Endothelial cell of umbilical vein (primary cell): Measurements from ENCODE around the gene DEUP1. TPM values are rescaled to one million over a fixed set of nuclear protein-coding genes. Genes with fewer than 3 reads are reported as not detected.

Experiments
- BruUV-seq: library from RNA; stranded (reverse); fragments of 400-500 nt; replicated peaks from 2 replicates; lab custom pipeline; 2021; lab: Mats Ljungman, UMichigan
- CTCF ChIA-PET: fragments of 300-600, 350-600 bp; sonication (Branson Sonifier 250); formaldehyde crosslinking; loops from one replicate; lab custom pipeline; 2021; ENCODE audit warnings: antibody characterized with exemption, inconsistent platforms; lab: Charles Lee
- POLR2A ChIA-PET: fragments of 300-600, 350-600 bp; sonication (Branson Sonifier 250); formaldehyde crosslinking; loops from one replicate; lab custom pipeline; 2021; ENCODE audit warnings: antibody characterized with exemption, inconsistent platforms; lab: Charles Lee
- DNase-seq: peaks from one replicate; pipeline ENCODE4 v3.0.0-alpha.2; 2011; ENCODE audit warnings: low read depth, low spot score
- FAIRE-seq: peaks from 2 replicates; lab custom pipeline; 2011; peaks lifted over from hg19 to GRCh38; lab: Jason Lieb, UNC
- H2AFZ ChIP-seq: 2 replicates; pipeline ENCODE4 v1.6.0; 2012; ENCODE audit warnings: low read depth, low read length, control low read depth, inconsistent platforms
- H3K27ac ChIP-seq: 2 replicates; pipeline ENCODE4 v1.5.1; 2011; ENCODE audit warnings: low read depth, mild to moderate bottlenecking, control low read depth, low read length, moderate library complexity; ENCODE audit not compliant: insufficient read depth
- H3K27me3 ChIP-seq, 2 experiments: 2 replicates each; pipeline versions ENCODE4 v1.6.0 to v1.6.1; 2011; ENCODE audit warnings: low read length in 2 of 2, mixed read lengths in 1 of 2; ENCODE audit not compliant: control insufficient read depth in 2 of 2, insufficient read depth in 2 of 2
- H3K36me3 ChIP-seq, 2 experiments: 2 replicates in 1 of 2; 3 replicates in 1 of 2; pipeline ENCODE4 v1.5.1; 2011; ENCODE audit warnings: low read length in 2 of 2, mild to moderate bottlenecking in 1 of 2, moderate library complexity in 1 of 2; ENCODE audit not compliant: control insufficient read depth in 2 of 2, insufficient read depth in 2 of 2; ENCODE audit errors: extremely low read depth in 1 of 2
- H3K4me1 ChIP-seq: 3 replicates; pipeline ENCODE4 v1.5.1; 2011; ENCODE audit warnings: mild to moderate bottlenecking, low read length; ENCODE audit not compliant: control insufficient read depth, insufficient read depth; ENCODE audit errors: extremely low read depth
- H3K4me2 ChIP-seq: 2 replicates; pipeline ENCODE4 v1.6.1; 2011; ENCODE audit warnings: low read length, control low read depth, mixed read lengths; ENCODE audit not compliant: insufficient read depth
- H3K4me3 ChIP-seq, 3 experiments: fragments of 200-600 bp in 1 of 3; sonication (generic), shearing (Covaris generic) in 1 of 3; replicated peaks in 1 of 3; 2 replicates each; pipeline ENCODE4 v1.5.1; 2011 to 2016; ENCODE audit warnings: control low read depth in 3 of 3, low read length in 3 of 3, mild to moderate bottlenecking in 2 of 3, inconsistent platforms in 1 of 3, low read depth in 1 of 3, moderate library complexity in 1 of 3; ENCODE audit not compliant: insufficient read depth in 1 of 3
- H3K79me2 ChIP-seq: 2 replicates; pipeline ENCODE4 v1.6.0; 2012; ENCODE audit warnings: low read length, inconsistent platforms; ENCODE audit not compliant: control insufficient read depth, insufficient read depth
- H3K9ac ChIP-seq: replicated peaks from 2 replicates; pipeline ENCODE3; 2011; ENCODE audit warnings: low read length, control low read depth; ENCODE audit not compliant: insufficient read depth; ENCODE audit errors: extremely low read depth
- H3K9me1 ChIP-seq: replicated peaks from 3 replicates; pipeline ENCODE4 v1.6.0; 2011; ENCODE audit warnings: mild to moderate bottlenecking, low read length; ENCODE audit not compliant: control insufficient read depth, insufficient read depth; ENCODE audit errors: extremely low read depth
- H3K9me3 ChIP-seq: replicated peaks from 2 replicates; pipeline ENCODE4 v1.5.1; 2012; ENCODE audit warnings: low read length, inconsistent platforms; ENCODE audit not compliant: control insufficient read depth, insufficient read depth
- H4K20me1 ChIP-seq: replicated peaks from 2 replicates; pipeline ENCODE3; 2011; ENCODE audit warnings: mild to moderate bottlenecking, low read length; ENCODE audit not compliant: control insufficient read depth, insufficient read depth; ENCODE audit errors: extremely low read depth
- EZH2 ChIP-seq: IDR thresholded peaks from 2 replicates; pipeline ENCODE4 v1.6.1; 2012; ENCODE audit warnings: borderline replicate concordance, low read depth, mild to moderate bottlenecking, moderate library complexity, low read length, inconsistent platforms; ENCODE audit not compliant: severe bottlenecking
- FOS ChIP-seq: IDR thresholded peaks from 2 replicates; pipeline ENCODE4 v1.6.1; 2011; ENCODE audit warnings: mild to moderate bottlenecking, low read length, moderate library complexity, borderline replicate concordance; ENCODE audit not compliant: insufficient read depth
- GATA2 ChIP-seq: IDR thresholded peaks from 2 replicates; pipeline ENCODE4 v1.7.0; 2011; ENCODE audit warnings: low read depth, mild to moderate bottlenecking, moderate library complexity, mixed read lengths, low read length; ENCODE audit not compliant: insufficient read length, insufficient read depth
- JUN ChIP-seq: IDR thresholded peaks from 2 replicates; pipeline ENCODE4 v1.6.1; 2011; ENCODE audit warnings: borderline replicate concordance, low read depth; ENCODE audit not compliant: insufficient read length, insufficient read depth
- MYC ChIP-seq: IDR thresholded peaks from one replicate; pipeline ENCODE4 v1.6.1; 2011; ENCODE audit warnings: mild to moderate bottlenecking, low read depth, low read length
- POLR2A ChIP-seq: IDR thresholded peaks from 2 replicates; pipeline ENCODE4 v1.6.1; 2012; ENCODE audit warnings: low read depth, mild to moderate bottlenecking, control low read depth, low read length
- POLR2AphosphoS5 ChIP-seq: IDR thresholded peaks from 2 replicates; pipeline ENCODE4 v1.6.1; 2012; ENCODE audit warnings: low read depth, mild to moderate bottlenecking, control low read depth, low read length, moderate library complexity; ENCODE audit not compliant: insufficient read depth
- dilution Hi-C: fragments of 300-500 bp; cut with MboI; formaldehyde crosslinking; loops from one replicate; pipeline ENCODE4 v1.15.0; 2019; ENCODE audit warnings: low sequenced_read_pairs; ENCODE audit not compliant: extremely low pct_ligation_motif_present
- intact Hi-C: fragments of 100-400 bp; cut with micrococcal nuclease; formaldehyde crosslinking; loops from one replicate; pipeline ENCODE4 v1.10.0; 2022
- polyA plus RNA-seq, 4 experiments: library from polyadenylated mRNA; depleted of rRNA in 3 of 4; stranded (reverse) in 3 of 4; unstranded in 1 of 4; fragments of >200 nt; gene quantifications; 2 replicates each; pipeline versions ENCODE4 v1.2.1 to v1.2.3, GENCODE V29; 2011 to 2012; ENCODE audit warnings: missing spikeins in 1 of 4
- total RNA-seq: library from RNA; stranded (reverse); gene quantifications from 2 replicates; pipeline ENCODE4 v1.2.3, GENCODE V29; 2021
- TF ChIP-seq, protein P1 (sequence below), 2 donors: IDR thresholded peaks; 1 replicate in 1 of 2; 2 replicates in 1 of 2; pipeline ENCODE4 v1.5.1; 2011; ENCODE audit warnings: low read length in 2 of 2, mild to moderate bottlenecking in 2 of 2, moderate library complexity in 2 of 2, control low read depth in 1 of 2, inconsistent platforms in 1 of 2, low read depth in 1 of 2; ENCODE audit not compliant: insufficient read depth in 1 of 2; ENCODE audit errors: extremely low read depth in 1 of 2
- TF ChIP-seq, protein P2 (sequence below): IDR thresholded peaks from 2 replicates; pipeline ENCODE4 v1.6.1; 2011; ENCODE audit not compliant: insufficient read depth, insufficient read length

DEUP1 gene
- total and polyA plus RNA-seq, 2 donors (not counting 3 experiments of a cell fraction or from before 2014, with no cell fraction given): not detected

DNA sequence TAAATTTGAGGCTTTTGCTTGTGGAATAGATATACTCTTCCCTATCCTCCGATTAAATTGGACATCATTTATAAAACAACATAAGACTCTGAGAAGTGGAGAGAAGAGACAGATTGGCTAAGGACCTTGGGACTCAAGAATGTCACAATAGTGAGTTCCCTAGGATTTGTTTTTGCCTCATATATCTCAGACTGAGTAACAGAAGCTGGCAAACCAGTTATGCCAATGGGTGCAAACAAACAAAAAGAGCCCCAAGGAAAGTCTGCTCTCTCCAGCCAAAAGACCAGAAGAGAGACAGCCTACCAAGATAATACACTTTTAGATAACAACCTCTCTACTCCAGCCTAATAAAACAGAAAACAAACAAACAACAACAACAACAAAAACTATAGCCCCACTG is 28.9 kb downstream of the DEUP1 start:
- FAIRE-seq (no peak), DNase-seq (no peak)
- CTCF ChIA-PET: no interaction called here
- Histone ChIP-seq H3K27me3 (no peaks in the 10 kb centered on the region), H3K4me3 (no peak overlapping the region), H3K4me2 (no peak overlapping the region), H3K9me1 (no peaks in the 10 kb centered on the region), H3K27ac (no peak overlapping the region), H3K79me2 (no peaks in the 10 kb centered on the region), H3K9me3 (no peaks in the 10 kb centered on the region), H4K20me1 (no peaks in the 10 kb centered on the region), H3K36me3 (no peaks in the 10 kb centered on the region), H2AFZ (no peak overlapping the region), H3K9ac (no peak overlapping the region), H3K4me1 (no peaks in the 10 kb centered on the region)
- TF ChIP-seq EZH2 (no peak), POLR2AphosphoS5 (no peak), GATA2 (no peak), POLR2A (no peak)
- TF ChIP-seq, protein P1, sequence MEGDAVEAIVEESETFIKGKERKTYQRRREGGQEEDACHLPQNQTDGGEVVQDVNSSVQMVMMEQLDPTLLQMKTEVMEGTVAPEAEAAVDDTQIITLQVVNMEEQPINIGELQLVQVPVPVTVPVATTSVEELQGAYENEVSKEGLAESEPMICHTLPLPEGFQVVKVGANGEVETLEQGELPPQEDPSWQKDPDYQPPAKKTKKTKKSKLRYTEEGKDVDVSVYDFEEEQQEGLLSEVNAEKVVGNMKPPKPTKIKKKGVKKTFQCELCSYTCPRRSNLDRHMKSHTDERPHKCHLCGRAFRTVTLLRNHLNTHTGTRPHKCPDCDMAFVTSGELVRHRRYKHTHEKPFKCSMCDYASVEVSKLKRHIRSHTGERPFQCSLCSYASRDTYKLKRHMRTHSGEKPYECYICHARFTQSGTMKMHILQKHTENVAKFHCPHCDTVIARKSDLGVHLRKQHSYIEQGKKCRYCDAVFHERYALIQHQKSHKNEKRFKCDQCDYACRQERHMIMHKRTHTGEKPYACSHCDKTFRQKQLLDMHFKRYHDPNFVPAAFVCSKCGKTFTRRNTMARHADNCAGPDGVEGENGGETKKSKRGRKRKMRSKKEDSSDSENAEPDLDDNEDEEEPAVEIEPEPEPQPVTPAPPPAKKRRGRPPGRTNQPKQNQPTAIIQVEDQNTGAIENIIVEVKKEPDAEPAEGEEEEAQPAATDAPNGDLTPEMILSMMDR (IDR thresholded peaks at IDR 0.05; ENCODE audit: extremely low read depth in 1 of 2, insufficient read depth in 1 of 2, low read depth in 1 of 2, low read length in 2 of 2): no peak
- BruUV-seq: no TSS peak
- dilution Hi-C loops: no loop called here
- intact Hi-C loops: no loop called here
- POLR2A ChIA-PET: no interaction called here

DNA sequence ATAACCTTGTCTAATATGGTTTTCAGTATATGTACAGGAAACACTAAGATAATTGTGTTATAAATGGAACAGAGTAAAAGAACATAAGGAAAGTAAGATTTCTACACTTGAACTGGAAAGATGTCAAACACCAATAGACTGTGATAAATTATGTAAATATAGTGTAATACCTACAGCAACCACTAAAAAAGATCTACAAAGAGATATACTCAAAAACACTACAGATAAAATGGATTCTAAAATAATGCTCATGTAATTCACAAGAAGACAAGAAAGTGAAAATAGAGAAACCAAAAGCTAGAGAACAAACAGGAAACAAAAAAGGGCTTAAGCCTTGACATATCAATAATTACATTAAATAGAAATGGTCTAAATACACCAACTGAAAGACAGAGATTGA is 30.9 kb downstream of the DEUP1 start:
- BruUV-seq: no TSS peak
- no peaks in the 10 kb centered on the region for H4K20me1 ChIP-seq
- H2AFZ ChIP-seq: no peak overlapping the region
- TF ChIP-seq, protein P2, sequence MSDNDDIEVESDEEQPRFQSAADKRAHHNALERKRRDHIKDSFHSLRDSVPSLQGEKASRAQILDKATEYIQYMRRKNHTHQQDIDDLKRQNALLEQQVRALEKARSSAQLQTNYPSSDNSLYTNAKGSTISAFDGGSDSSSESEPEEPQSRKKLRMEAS: no peak
- TF ChIP-seq, protein P1 (IDR thresholded peaks at IDR 0.05; ENCODE audit: extremely low read depth in 1 of 2, insufficient read depth in 1 of 2, low read depth in 1 of 2, low read length in 2 of 2): no peak
- TF ChIP-seq MYC: no peak
- no peak for TF ChIP-seq POLR2A
- TF ChIP-seq GATA2: no peak
- no peak for TF ChIP-seq POLR2AphosphoS5
- no peak for TF ChIP-seq EZH2
- TF ChIP-seq JUN: no peak
- no peak for TF ChIP-seq FOS
- H3K4me2 ChIP-seq: no peak overlapping the region
- ChIA-PET CTCF (no interaction called here), POLR2A (no interaction called here)
- no peaks in the 10 kb centered on the region for H3K36me3 ChIP-seq
- no peaks in the 10 kb centered on the region for H3K9me3 ChIP-seq
- H3K9ac ChIP-seq: no peak overlapping the region
- DNase-seq (no peak), FAIRE-seq (no peak)
- dilution Hi-C loops (no loop called here), intact Hi-C loops (no loop called here)
- no peak overlapping the region for H3K4me3 ChIP-seq
- no peaks in the 10 kb centered on the region for H3K4me1 ChIP-seq
- H3K27ac ChIP-seq: no peak overlapping the region
- no peaks in the 10 kb centered on the region for H3K27me3 ChIP-seq
- H3K9me1 ChIP-seq: no peaks in the 10 kb centered on the region
- H3K79me2 ChIP-seq: no peaks in the 10 kb centered on the region
